Ovary (tissue), 3 donors: ENCODE results near the gene MCRS1.

ENCODE experiments used
- POLR2A ChIP-seq: fragments of 450-650 bp; IDR thresholded peaks from one replicate; pipeline ENCODE4 v1.6.1; 2017; ENCODE audit warnings: antibody characterized with exemption, mild to moderate bottlenecking, moderate library complexity
- TF ChIP-seq, protein P1 (sequence below), 3 donors: fragments of 450-650 bp in 2 of 3; fragments of 200-600 bp in 1 of 3; IDR thresholded peaks; one replicate each; pipeline versions ENCODE4 v1.5.1 to v1.8.0; 2016 to 2022; ENCODE audit warnings: antibody characterized with exemption in 3 of 3, mild to moderate bottlenecking in 1 of 3
- donor health status: DM: no; HTN: no; CAD: no.

DNA sequence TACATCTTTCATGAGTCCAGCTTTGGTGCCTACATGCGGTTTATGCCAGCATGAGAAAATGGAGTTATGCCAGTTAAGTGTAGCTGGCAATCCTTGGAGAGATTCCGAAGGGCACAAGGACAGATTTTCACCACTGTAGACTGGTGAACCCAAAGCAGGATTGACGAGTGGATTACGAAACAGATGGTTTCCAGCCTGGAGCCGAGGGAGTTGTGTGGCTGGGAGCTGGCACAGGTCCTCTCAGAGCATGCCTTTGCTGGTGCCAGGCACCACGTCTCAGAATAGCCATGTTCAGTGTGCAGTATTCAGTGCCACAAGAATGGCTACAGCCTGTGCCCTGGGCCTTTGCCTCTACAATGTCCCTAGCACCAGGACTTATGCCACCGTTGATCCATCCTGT, 15.9 kb downstream of the MCRS1 start:
- TF ChIP-seq, protein P1, sequence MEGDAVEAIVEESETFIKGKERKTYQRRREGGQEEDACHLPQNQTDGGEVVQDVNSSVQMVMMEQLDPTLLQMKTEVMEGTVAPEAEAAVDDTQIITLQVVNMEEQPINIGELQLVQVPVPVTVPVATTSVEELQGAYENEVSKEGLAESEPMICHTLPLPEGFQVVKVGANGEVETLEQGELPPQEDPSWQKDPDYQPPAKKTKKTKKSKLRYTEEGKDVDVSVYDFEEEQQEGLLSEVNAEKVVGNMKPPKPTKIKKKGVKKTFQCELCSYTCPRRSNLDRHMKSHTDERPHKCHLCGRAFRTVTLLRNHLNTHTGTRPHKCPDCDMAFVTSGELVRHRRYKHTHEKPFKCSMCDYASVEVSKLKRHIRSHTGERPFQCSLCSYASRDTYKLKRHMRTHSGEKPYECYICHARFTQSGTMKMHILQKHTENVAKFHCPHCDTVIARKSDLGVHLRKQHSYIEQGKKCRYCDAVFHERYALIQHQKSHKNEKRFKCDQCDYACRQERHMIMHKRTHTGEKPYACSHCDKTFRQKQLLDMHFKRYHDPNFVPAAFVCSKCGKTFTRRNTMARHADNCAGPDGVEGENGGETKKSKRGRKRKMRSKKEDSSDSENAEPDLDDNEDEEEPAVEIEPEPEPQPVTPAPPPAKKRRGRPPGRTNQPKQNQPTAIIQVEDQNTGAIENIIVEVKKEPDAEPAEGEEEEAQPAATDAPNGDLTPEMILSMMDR (IDR thresholded peaks at IDR 0.05) = no peak
- no peak for TF ChIP-seq POLR2A
